NCI-H1092 treated with DMSO at 0.1 percent for 48 hours (cell line): ENCODE measurements around the gene MB.
A peak's percentile ranks its signal among the peaks of the same experiment; 100 is the strongest.

Experiments used
- DNase-seq: peaks from one replicate; lab custom pipeline; 2025; lab: John Stamatoyannopoulos, UW

Gene MB

GRCh38 chr22:35593891-35594470 lies 23.1 kb downstream of the MB start:
- no peak for DNase-seq

DNA sequence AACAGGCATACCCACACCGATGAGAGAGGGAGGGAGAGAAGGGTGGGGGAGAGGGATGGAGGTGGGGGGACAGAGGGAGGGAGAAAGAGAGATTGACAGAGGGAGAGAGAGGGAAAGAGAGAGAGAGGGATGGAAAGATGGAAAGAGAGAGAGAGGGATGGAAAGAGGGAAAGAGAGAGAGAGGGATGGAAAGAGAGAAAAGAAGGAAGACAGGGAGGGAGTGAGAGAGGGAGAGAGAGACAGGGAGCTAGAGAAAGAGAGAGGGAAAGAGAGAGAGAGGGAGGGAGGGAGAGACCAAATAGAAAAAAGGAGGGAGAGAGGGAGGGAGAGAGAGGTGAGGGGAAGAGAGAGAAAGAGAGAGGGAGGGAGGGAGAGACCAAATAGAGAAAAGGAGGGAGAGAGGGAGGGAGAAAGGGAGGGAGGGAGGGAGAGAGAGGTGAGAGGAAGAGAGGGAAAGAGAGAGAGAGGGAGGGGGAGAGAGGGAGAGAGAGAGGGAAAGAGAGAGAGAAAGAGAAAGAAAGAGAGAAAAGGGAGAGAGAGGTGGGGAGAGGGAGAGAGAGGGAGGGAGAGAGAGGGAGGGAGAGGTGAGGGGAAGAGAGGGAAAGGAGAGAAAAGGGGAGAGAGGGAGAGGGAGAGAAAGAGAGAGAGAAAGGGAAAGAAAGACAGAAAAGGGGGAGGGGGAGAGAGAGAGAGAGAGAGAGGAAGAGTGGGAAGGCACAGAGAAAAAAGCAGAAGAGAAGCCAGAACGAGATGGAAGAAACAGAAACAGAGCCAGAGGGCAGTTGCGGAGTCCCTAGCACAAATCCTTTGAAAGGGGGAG lies 23.8 kb downstream of the MB start:
- no peak for DNase-seq

GRCh38 chr22:35592418-35592967 lies 24.6 kb downstream of the MB start:
- no peak for DNase-seq

- no peak for DNase-seq
Observed at GRCh38 chr22:35591714-35592417, 25.3 kb downstream of the MB start.

- DNase-seq, result no peak
Observed at GRCh38 chr22:35590634-35591295, 26.4 kb downstream of the MB start.

- no peak for DNase-seq
Observed at GRCh38 chr22:35589756-35590093, 27.4 kb downstream of the MB start.

DNA sequence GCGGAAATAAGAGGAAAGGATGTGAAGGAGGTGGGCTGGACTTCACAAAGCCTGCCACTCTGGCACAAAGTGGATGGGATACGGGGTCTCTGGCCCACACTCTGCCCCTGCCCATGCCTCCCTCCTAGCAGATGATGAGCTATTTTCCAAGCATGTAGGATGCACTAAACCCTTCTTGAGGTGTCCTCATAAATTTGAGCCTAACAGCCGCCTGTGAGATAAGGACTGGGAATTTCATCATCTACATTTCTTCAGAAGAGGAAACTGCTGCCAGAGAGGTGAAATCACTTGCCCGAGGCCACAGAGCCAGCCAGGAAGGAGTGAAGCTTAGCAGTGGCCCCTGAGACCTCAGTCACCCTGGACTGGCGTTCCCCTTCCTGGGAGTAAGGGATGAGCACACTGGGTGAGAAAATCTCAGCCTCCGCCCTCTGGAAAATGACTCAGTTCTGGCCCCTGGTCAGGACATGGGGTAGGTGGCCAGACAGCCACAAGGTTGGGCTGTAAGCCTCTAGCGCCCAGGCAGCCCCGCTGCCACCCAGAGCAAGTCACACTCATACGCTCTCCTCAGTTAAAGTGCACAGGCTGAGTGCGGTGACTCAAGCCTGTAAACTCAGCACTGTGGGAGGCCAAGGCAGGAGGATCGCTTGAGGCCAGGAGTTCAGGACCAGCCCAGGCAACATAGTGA lies 27.9 kb downstream of the MB start:
- DNase-seq, result no peak

GRCh38 chr22:35587896-35588295 lies 29.2 kb downstream of the MB start:
- DNase-seq, result no peak

DNA sequence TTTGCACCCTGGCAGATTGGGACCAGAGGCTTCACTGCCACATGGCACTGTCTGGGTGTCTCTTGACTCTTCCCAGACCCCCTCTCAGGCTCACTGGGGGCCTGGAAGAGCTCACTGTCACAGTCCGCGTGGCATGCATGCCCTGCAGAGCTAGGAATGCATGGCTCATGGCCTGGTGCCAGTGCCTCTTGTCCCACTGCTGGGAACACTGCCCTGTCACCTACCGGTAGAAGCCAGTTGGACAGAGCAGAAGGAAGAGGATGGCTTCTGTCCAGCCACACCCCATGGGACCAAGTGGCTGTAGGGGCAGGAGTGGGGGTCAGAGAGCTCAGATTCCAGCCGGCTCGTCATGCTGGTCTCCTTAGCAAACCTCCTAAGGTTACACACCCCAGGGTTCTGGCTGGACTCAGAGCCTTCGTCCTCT lies 29.7 kb downstream of the MB start:
- peak; percentile 15 for DNase-seq

- no peak for DNase-seq
Observed at GRCh38 chr22:35586771-35587170, 30.4 kb downstream of the MB start.

DNA sequence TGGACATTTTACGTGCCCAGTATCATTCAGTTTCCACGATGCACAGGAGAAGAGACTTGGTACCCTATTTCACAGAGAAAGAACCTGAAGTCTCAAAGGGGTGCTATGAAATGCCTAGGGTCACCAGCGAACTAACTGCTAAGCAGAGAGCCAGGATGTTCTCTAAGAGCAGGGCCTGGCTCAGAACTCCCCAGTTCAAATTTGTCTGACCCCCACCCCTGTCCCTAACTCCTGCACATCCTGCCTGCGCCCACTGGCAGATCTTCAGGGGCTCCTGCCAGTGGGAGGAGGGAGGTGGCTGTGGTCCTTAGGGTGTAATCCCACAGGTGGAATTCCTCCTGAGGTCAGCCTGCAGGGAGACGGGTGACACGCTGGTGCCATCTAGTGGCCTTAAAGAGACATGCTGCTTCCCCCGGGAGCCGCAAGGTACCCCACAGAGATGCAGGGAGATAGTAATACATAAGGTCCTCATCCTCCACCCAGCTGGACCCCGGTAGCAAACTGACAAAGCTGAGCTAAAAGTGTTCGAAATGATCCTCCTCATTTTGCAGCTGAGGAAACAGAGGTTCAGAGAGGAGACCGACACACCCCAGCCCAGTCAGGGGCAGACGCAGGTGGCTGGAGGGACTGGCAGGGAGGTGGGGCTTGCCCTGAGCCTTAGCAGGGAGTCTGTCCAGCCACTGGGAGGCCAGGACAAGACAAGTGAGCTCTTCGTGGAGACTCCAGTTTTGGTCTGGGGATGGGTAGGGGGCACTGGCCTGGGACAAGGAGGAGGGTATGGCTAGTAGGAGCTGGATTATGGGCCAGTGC lies 34.1 kb downstream of the MB start:
- DNase-seq, result peak; percentile 73

DNA sequence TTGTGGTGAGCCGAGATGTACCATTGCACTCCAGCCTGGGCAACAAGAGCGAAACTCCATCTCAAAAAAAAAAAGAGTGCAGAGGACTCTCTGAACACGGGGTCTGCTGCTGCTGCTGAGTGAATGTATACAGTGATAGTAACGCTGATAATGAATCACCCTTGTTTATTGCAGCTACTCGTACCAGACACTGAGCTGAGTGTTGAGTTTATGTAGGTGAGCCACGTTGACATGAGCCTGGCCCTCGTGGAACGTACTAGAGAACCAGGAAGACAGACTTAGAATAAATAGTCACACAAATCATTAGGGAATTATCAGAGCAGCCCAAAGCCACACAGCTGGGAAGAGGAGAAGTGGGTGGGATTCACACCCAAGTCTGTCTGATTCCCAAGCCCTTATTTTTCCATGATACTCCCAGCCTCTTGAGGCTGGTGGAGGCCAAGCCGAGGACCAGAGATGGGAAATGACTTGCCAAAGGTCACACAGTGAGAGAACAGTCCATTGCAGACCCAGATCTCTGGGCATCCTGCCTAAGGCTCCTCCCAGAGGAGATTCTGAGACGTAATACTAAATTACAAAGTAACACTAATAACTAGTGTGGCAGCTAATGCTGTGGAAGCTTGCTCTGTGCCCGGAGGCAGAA lies 34.8 kb downstream of the MB start:
- no peak for DNase-seq

DNA sequence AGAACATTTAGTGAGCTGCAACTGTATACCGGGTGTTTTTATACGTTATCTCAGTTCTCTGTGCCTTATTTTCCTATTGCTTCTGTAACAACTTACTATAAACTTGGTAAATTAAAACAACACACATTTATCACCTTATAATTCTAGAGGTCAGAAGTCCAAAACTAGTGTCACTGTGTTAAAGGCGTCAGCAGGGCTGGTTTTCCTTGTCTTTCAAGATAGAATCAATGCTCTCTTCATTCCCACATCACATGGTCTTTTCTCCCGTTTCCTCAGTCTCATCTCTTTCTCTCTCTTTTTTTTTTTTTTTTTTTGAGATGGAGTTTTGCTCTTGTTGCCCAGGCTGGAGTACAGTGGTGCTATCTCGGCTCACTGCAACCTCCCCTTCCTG lies 36.1 kb downstream of the MB start:
- no peak for DNase-seq

- no peak for DNase-seq
Observed at GRCh38 chr22:35580351-35581022, 36.6 kb downstream of the MB start.

DNA sequence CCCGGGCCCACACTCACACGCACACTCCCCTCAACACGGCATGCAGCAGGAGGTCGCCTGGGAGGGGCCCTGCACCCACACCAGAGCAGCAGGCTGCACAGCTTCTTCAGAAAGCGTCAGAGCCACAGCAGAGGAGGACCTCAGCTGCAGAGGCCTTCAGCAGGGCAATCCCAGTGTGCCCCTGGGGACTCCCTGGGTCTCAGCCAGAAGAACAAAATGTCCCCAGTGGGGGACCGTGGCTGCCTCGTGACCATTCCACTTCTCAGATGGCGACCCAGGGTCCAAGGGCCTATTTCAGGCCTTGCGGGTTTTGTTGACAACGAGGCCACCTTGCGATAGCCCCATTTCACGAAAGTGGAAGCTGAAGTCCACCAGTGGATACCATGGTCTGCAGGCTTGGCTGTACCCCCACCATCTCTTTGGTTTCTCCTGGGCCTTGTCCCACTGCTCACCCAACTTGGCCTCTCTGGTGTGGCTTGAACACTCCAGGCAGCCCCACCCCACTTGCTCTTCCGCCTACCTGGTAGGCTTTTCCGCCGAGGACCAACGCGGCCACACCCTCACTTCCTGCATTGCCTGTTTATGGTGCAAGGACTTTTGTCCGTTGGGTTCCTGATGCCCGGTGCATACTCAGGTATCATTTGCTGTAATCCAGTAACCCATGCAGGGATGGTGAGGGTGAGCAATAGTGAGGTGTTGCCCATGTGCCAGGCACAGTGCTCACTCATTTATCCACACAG lies 38.1 kb downstream of the MB start:
- DNase-seq, result no peak

DNA sequence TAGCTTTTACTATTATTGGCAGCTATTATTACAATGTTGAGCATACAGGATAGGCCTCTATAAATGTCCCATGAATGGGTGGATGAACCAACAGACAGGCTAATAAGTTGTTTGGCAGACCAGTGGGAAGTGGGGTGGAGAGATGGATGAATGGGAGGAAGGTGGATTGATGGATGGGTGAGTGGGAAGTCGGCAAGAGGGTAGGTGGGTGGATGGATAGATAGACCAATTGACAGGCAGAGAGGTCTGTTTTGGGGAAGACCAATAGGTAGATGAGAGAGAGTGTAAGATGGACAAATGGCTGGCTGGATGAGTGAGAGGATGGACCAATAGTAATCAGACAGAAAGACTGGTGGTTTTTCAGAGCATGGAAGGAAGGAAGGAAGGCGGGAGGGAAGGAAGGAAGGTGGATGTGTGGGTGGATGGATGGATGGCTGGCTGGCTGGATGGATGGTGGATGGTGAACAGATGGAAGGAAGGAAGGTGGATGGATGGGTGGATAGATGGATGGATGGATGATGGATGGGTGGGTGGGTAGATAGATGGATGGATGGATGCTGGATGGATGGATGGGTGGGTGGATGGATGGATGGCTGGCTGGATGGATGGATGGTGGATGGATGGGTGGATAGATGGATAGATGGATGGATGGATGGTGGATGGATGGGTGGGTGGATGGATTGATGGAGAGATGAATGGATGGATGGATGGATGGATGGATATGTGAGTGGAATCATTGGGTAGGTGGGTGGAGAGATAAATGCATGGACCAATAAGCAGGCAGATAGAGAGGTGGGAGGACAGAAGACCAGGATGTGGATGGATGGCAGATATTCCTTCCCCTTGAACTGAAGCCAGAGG lies 39.1 kb downstream of the MB start:
- no peak for DNase-seq

DNA sequence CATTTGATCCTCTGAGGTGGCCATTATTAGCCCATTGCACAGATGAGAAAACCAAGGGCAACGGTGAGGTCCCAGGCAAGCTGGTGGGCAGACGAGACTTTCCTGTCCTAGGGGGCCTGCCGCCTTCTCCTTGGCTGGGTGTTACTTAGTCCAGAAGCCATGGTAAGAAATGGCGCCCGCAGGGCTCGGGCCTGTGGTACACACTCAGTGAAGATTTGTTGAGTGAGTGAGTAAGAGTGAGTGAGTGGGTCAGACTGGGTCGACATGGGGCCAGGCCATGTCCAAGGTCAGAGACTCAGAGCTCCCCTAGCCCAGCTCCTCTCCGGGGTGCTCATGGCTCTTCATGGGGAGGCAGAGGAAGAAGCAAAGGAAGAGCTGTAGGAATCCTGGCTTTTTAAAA lies 40.5 kb downstream of the MB start:
- no peak for DNase-seq

- DNase-seq, result no peak
Observed at GRCh38 chr22:35575116-35575748, 41.9 kb downstream of the MB start.
